Transverse colon (tissue), 4 donors: ENCODE results near the gene AATK.
A peak's percentile ranks its signal among the peaks of the same experiment; 100 is the strongest.

Source experiments
- POLR2A ChIP-seq: fragments of 450-650 bp; IDR thresholded peaks from one replicate; pipeline ENCODE4 v1.6.1; 2016; ENCODE audit warnings: antibody characterized with exemption, mild to moderate bottlenecking, moderate library complexity
- POLR2AphosphoS5 ChIP-seq, 3 donors: sonication (generic); formaldehyde crosslinking; IDR thresholded peaks; one replicate each; pipeline ENCODE4 v1.6.1; 2016; ENCODE audit warnings: antibody characterized with exemption in 3 of 3
- TF ChIP-seq, protein P1 (sequence below), 5 experiments: fragments of 200-600 bp in 3 of 5; fragments of 450-650 bp in 2 of 5; sonication (generic) in 3 of 5; IDR thresholded peaks; 1 replicate in 2 of 5; 2 replicates in 3 of 5; pipeline ENCODE4 v1.5.1; 2016 to 2017; ENCODE audit warnings: antibody characterized with exemption in 5 of 5, inconsistent platforms in 3 of 5, mild to moderate bottlenecking in 2 of 5, moderate library complexity in 1 of 5

GRCh38 chr17:81204578-81204977 is 38.6 kb upstream of the AATK start:
- TF ChIP-seq POLR2AphosphoS5 (IDR thresholded peaks at IDR 0.05) = peak in 1 of 3 donors; percentile 43
- TF ChIP-seq, protein P1, sequence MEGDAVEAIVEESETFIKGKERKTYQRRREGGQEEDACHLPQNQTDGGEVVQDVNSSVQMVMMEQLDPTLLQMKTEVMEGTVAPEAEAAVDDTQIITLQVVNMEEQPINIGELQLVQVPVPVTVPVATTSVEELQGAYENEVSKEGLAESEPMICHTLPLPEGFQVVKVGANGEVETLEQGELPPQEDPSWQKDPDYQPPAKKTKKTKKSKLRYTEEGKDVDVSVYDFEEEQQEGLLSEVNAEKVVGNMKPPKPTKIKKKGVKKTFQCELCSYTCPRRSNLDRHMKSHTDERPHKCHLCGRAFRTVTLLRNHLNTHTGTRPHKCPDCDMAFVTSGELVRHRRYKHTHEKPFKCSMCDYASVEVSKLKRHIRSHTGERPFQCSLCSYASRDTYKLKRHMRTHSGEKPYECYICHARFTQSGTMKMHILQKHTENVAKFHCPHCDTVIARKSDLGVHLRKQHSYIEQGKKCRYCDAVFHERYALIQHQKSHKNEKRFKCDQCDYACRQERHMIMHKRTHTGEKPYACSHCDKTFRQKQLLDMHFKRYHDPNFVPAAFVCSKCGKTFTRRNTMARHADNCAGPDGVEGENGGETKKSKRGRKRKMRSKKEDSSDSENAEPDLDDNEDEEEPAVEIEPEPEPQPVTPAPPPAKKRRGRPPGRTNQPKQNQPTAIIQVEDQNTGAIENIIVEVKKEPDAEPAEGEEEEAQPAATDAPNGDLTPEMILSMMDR (IDR thresholded peaks at IDR 0.05) = no peak
- TF ChIP-seq POLR2A = no peak
